Neural cell (in vitro differentiated cells): ENCODE measurements around the gene RAD51B.

Experiments
- CTCF ChIP-seq: fragments of 450-650 bp; IDR thresholded peaks from 2 replicates; pipeline ENCODE4 v1.5.1; 2014; ENCODE audit warnings: antibody characterized with exemption, mild to moderate bottlenecking, moderate library complexity; ENCODE audit not compliant: poor library complexity, severe bottlenecking
- EP300 ChIP-seq: fragments of 450-650 bp; conservative IDR thresholded peaks from 2 replicates; pipeline ENCODE4 v1.6.1; 2014; ENCODE audit warnings: antibody characterized with exemption, mild to moderate bottlenecking, moderate library complexity; ENCODE audit not compliant: poor library complexity, severe bottlenecking
- EZH2 ChIP-seq: fragments of 200-600, 300-800 bp; shearing (Covaris generic), sonication (generic); IDR thresholded peaks from 2 replicates; pipeline ENCODE4 v1.6.1; 2014; ENCODE audit warnings: antibody characterized with exemption, low read length, borderline replicate concordance, mild to moderate bottlenecking; ENCODE audit not compliant: insufficient read depth, poor library complexity, severe bottlenecking
- MXI1 ChIP-seq: fragments of 450-650 bp; conservative IDR thresholded peaks from 2 replicates; pipeline ENCODE4 v1.6.1; 2014; ENCODE audit warnings: antibody characterized with exemption, mild to moderate bottlenecking; ENCODE audit not compliant: poor library complexity, severe bottlenecking
- POLR2AphosphoS5 ChIP-seq: IDR thresholded peaks from 2 replicates; pipeline ENCODE4 v1.6.1; 2012
- RAD21 ChIP-seq: fragments of 450-650 bp; conservative IDR thresholded peaks from 2 replicates; pipeline ENCODE4 v1.6.1; 2014; ENCODE audit warnings: antibody characterized with exemption, mild to moderate bottlenecking, moderate library complexity
- SMC3 ChIP-seq: fragments of 450-650 bp; conservative IDR thresholded peaks from 2 replicates; pipeline ENCODE4 v1.6.1; 2014; ENCODE audit warnings: antibody characterized with exemption, mild to moderate bottlenecking, moderate library complexity; ENCODE audit not compliant: poor library complexity
- TAF1 ChIP-seq: IDR thresholded peaks from 2 replicates; pipeline ENCODE4 v1.6.1; 2012; ENCODE audit warnings: low read depth
- TF ChIP-seq, protein P1 (sequence below): IDR thresholded peaks from 2 replicates; pipeline ENCODE4 v1.6.1; 2012; ENCODE audit warnings: borderline replicate concordance

DNA sequence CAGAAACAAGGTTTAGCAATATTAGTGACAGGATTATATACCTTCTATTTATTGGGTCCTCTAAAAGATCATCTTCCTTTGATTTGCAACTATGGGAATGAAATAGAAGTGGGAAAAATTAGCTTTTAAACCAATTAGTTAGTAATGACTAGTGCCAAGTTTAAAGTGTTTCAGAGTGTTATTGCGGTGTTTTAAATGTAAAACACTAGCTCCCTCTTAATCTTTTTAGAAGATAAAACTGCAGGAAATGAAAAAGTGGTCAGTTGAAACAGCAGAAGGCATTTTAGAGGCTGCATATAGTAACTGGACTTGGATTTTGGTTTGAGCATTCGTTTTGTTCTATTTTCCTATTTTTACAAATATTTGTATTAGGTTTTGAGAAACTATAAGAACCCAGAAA is 286.2 kb downstream of the RAD51B start:
- TF ChIP-seq, protein P1, sequence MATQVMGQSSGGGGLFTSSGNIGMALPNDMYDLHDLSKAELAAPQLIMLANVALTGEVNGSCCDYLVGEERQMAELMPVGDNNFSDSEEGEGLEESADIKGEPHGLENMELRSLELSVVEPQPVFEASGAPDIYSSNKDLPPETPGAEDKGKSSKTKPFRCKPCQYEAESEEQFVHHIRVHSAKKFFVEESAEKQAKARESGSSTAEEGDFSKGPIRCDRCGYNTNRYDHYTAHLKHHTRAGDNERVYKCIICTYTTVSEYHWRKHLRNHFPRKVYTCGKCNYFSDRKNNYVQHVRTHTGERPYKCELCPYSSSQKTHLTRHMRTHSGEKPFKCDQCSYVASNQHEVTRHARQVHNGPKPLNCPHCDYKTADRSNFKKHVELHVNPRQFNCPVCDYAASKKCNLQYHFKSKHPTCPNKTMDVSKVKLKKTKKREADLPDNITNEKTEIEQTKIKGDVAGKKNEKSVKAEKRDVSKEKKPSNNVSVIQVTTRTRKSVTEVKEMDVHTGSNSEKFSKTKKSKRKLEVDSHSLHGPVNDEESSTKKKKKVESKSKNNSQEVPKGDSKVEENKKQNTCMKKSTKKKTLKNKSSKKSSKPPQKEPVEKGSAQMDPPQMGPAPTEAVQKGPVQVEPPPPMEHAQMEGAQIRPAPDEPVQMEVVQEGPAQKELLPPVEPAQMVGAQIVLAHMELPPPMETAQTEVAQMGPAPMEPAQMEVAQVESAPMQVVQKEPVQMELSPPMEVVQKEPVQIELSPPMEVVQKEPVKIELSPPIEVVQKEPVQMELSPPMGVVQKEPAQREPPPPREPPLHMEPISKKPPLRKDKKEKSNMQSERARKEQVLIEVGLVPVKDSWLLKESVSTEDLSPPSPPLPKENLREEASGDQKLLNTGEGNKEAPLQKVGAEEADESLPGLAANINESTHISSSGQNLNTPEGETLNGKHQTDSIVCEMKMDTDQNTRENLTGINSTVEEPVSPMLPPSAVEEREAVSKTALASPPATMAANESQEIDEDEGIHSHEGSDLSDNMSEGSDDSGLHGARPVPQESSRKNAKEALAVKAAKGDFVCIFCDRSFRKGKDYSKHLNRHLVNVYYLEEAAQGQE = no peak
- TF ChIP-seq CTCF = no peak
- TF ChIP-seq SMC3 = no peak
- TF ChIP-seq POLR2AphosphoS5 = no peak
- no peak for TF ChIP-seq EZH2
- TF ChIP-seq MXI1 = no peak
- TF ChIP-seq TAF1 = no peak
- no peak for TF ChIP-seq EP300
- no peak for TF ChIP-seq RAD21
